GM23338 (cell line): ENCODE measurements around the gene STX7.

Experiments used
- CREB1 ChIP-seq: fragments of 250-450 bp; sonication (Bioruptor Pico); IDR thresholded peaks from 2 replicates; pipeline ENCODE4 v1.5.0; 2020; ENCODE audit warnings: low read depth, mild to moderate bottlenecking, moderate library complexity
- CTCF ChIP-seq, 2 experiments: fragments of 200-600 bp in 1 of 2; sonication (generic) in 1 of 2; conservative IDR thresholded peaks; 2 replicates each; pipeline versions ENCODE4 v1.5.1 to v1.6.1; 2016 to 2017; ENCODE audit warnings: antibody characterized with exemption in 2 of 2, low read depth in 2 of 2, mild to moderate bottlenecking in 2 of 2, moderate library complexity in 1 of 2
- ETS1 ChIP-seq: IDR thresholded peaks from 2 replicates; pipeline ENCODE4 v1.6.1; 2016; ENCODE audit warnings: antibody characterized with exemption
- EZH2 ChIP-seq: fragments of 200-600 bp; sonication (generic); IDR thresholded peaks from one replicate; pipeline ENCODE4 v1.8.0; 2017; ENCODE audit warnings: antibody characterized with exemption, mild to moderate bottlenecking, low read depth; ENCODE audit not compliant: unreplicated experiment
- JUNB ChIP-seq: IDR thresholded peaks from one replicate; pipeline ENCODE4 v1.6.1; 2016; ENCODE audit warnings: antibody characterized with exemption; ENCODE audit not compliant: unreplicated experiment
- NANOG ChIP-seq: IDR thresholded peaks from 2 replicates; pipeline ENCODE4 v1.6.1; 2016; ENCODE audit warnings: antibody characterized with exemption, borderline replicate concordance
- POLR2AphosphoS5 ChIP-seq: IDR thresholded peaks from 2 replicates; pipeline ENCODE4 v1.6.1; 2016; ENCODE audit warnings: antibody characterized with exemption, low read depth
- REST ChIP-seq: IDR thresholded peaks from one replicate; pipeline ENCODE4 v1.6.1; 2018; ENCODE audit warnings: antibody characterized with exemption; ENCODE audit not compliant: unreplicated experiment

- TF ChIP-seq CTCF (conservative IDR thresholded peaks at IDR 0.05; ENCODE audit: low read depth in 2 of 2): no peak
- TF ChIP-seq ETS1: no peak
- TF ChIP-seq CREB1: no peak
- TF ChIP-seq EZH2: no peak
- TF ChIP-seq POLR2AphosphoS5: no peak
- TF ChIP-seq REST: no peak
- TF ChIP-seq NANOG: no peak
- TF ChIP-seq JUNB: no peak
Observed at GRCh38 chr6:132461958-132462357, 51.0 kb downstream of the STX7 start.
